WTC11 (cell line): Measurements from ENCODE around the gene ATP6V0E1. TPM values are rescaled to one million over a fixed set of nuclear protein-coding genes. Genes with fewer than 3 reads are reported as not detected.

Experiments used
- ATAC-seq: fragments of 200-7000 bp; cut with Tn5 transposase; 2 replicates; pipeline ENCODE4 v1.10.0; 2021; ENCODE audit warnings: mild to moderate bottlenecking, moderate library complexity
- CTCF ChIA-PET: fragments of 300-600 bp; sonication (Branson Sonifier 250); formaldehyde crosslinking; loops from one replicate; lab custom pipeline; 2021; ENCODE audit warnings: antibody characterized with exemption; lab: Charles Lee
- POLR2A ChIA-PET: fragments of 350-600 bp; sonication (Branson Sonifier 250); formaldehyde crosslinking; loops from one replicate; lab custom pipeline; 2021; ENCODE audit warnings: antibody characterized with exemption; lab: Charles Lee
- DNase-seq: peaks from one replicate; pipeline ENCODE4 v3.0.0; 2021; ENCODE audit warnings: low spot score
- H3K27ac Mint-ChIP-seq: 2 replicates; pipeline ENCODE4 v1.8.0; 2021; ENCODE audit warnings: mixed read lengths
- H3K27me3 Mint-ChIP-seq: 2 replicates; pipeline ENCODE4 v1.8.0; 2021; ENCODE audit warnings: low read depth, mild to moderate bottlenecking, moderate library complexity, mixed read lengths
- H3K36me3 Mint-ChIP-seq: 2 replicates; pipeline ENCODE4 v1.8.0; 2021; ENCODE audit warnings: mixed read lengths
- H3K4me1 Mint-ChIP-seq: 2 replicates; pipeline ENCODE4 v1.8.0; 2022; ENCODE audit warnings: mixed read lengths
- H3K4me3 Mint-ChIP-seq: 2 replicates; pipeline ENCODE4 v1.8.0; 2021; ENCODE audit warnings: mild to moderate bottlenecking, moderate library complexity, mixed read lengths
- H3K9me3 Mint-ChIP-seq: 2 replicates; pipeline ENCODE4 v1.8.0; 2021; ENCODE audit warnings: mixed read lengths
- CBFB ChIP-seq: sonication (generic); formaldehyde crosslinking; IDR thresholded peaks from 2 replicates; pipeline ENCODE4 v1.8.1; 2022; ENCODE audit warnings: mild to moderate bottlenecking, low read depth, missing genetic modification reagents
- CREM ChIP-seq: sonication (generic); formaldehyde crosslinking; IDR thresholded peaks from 2 replicates; pipeline ENCODE4 v1.8.1; 2022; ENCODE audit warnings: mild to moderate bottlenecking, missing genetic modification reagents, moderate library complexity
- FOXK1 ChIP-seq: sonication (generic); formaldehyde crosslinking; IDR thresholded peaks from 2 replicates; pipeline ENCODE4 v1.8.0; 2022; ENCODE audit warnings: mild to moderate bottlenecking, moderate library complexity, missing genetic modification reagents
- IRF2 ChIP-seq: sonication (generic); formaldehyde crosslinking; IDR thresholded peaks from 2 replicates; pipeline ENCODE4 v1.8.0; 2022; ENCODE audit warnings: low read depth, missing genetic modification reagents, borderline replicate concordance
- JUN ChIP-seq: sonication (generic); formaldehyde crosslinking; IDR thresholded peaks from 2 replicates; pipeline ENCODE4 v1.8.0; 2023; ENCODE audit warnings: mild to moderate bottlenecking, missing genetic modification reagents
- MYBL2 ChIP-seq: sonication (generic); formaldehyde crosslinking; IDR thresholded peaks from 2 replicates; pipeline ENCODE4 v1.8.1; 2023; ENCODE audit warnings: mild to moderate bottlenecking, moderate library complexity, missing genetic modification reagents
- SMAD3 ChIP-seq: sonication (generic); formaldehyde crosslinking; IDR thresholded peaks from 2 replicates; pipeline ENCODE4 v1.8.0; 2022; ENCODE audit warnings: missing genetic modification reagents, mild to moderate bottlenecking, borderline replicate concordance
- SOX15 ChIP-seq: fragments of 250-450 bp; sonication (Bioruptor Pico); IDR thresholded peaks from 2 replicates; pipeline ENCODE4 v1.9.0; 2021; ENCODE audit warnings: mild to moderate bottlenecking
- SP1 ChIP-seq: sonication (generic); formaldehyde crosslinking; conservative IDR thresholded peaks from 2 replicates; pipeline ENCODE4 v1.8.1; 2022; ENCODE audit warnings: missing genetic modification reagents
- TP53 ChIP-seq: sonication (generic); formaldehyde crosslinking; IDR thresholded peaks from 2 replicates; pipeline ENCODE4 v1.8.1; 2023; ENCODE audit warnings: mild to moderate bottlenecking, missing genetic modification reagents
- ZBTB21 ChIP-seq: sonication (generic); formaldehyde crosslinking; IDR thresholded peaks from 2 replicates; pipeline ENCODE4 v1.8.1; 2023; ENCODE audit warnings: mild to moderate bottlenecking, missing genetic modification reagents, borderline replicate concordance
- ZNF121 ChIP-seq: sonication (generic); formaldehyde crosslinking; IDR thresholded peaks from 2 replicates; pipeline ENCODE4 v1.8.0; 2023; ENCODE audit warnings: missing genetic modification reagents
- ZNF138 ChIP-seq: sonication (generic); formaldehyde crosslinking; conservative IDR thresholded peaks from 2 replicates; pipeline ENCODE4 v1.8.1; 2022; ENCODE audit warnings: mild to moderate bottlenecking, moderate library complexity, missing genetic modification reagents
- ZNF263 ChIP-seq: sonication (generic); formaldehyde crosslinking; IDR thresholded peaks from 2 replicates; pipeline ENCODE4 v1.8.1; 2022; ENCODE audit warnings: low read depth, mild to moderate bottlenecking, moderate library complexity, missing genetic modification reagents
- ZNF396 ChIP-seq: fragments of 250-450 bp; sonication (Bioruptor Pico); IDR thresholded peaks from 2 replicates; pipeline ENCODE4 v1.8.0; 2021; ENCODE audit warnings: mild to moderate bottlenecking, moderate library complexity, borderline replicate concordance
- ZNF423 ChIP-seq: fragments of 250-450 bp; sonication (Bioruptor Pico); IDR thresholded peaks from 2 replicates; pipeline ENCODE4 v2.1.2; 2022; ENCODE audit warnings: mild to moderate bottlenecking, moderate library complexity
- total RNA-seq: library from RNA; stranded (reverse); gene quantifications from 3 replicates; pipeline ENCODE4 v1.2.3, GENCODE V29; 2021
- TF ChIP-seq, protein P1 (sequence below): sonication (generic); formaldehyde crosslinking; IDR thresholded peaks from 2 replicates; pipeline ENCODE4 v1.8.0; 2022; ENCODE audit warnings: mild to moderate bottlenecking, missing genetic modification reagents
- TF ChIP-seq, protein P2 (sequence below): sonication (generic); formaldehyde crosslinking; IDR thresholded peaks from 2 replicates; pipeline ENCODE4 v1.8.1; 2023; ENCODE audit warnings: mild to moderate bottlenecking, missing genetic modification reagents, borderline replicate concordance
- TF ChIP-seq, protein P3 (sequence below): sonication (generic); formaldehyde crosslinking; IDR thresholded peaks from 2 replicates; pipeline ENCODE4 v1.8.1; 2023; ENCODE audit warnings: mild to moderate bottlenecking, missing genetic modification reagents, moderate library complexity
- TF ChIP-seq, protein P4 (sequence below): sonication (generic); formaldehyde crosslinking; IDR thresholded peaks from 2 replicates; pipeline ENCODE4 v1.8.1; 2023; ENCODE audit warnings: mild to moderate bottlenecking, missing genetic modification reagents, moderate library complexity

The ATP6V0E1 gene
- total RNA-seq, 1 experiment from 2014 or later: 80.9 TPM

DNA sequence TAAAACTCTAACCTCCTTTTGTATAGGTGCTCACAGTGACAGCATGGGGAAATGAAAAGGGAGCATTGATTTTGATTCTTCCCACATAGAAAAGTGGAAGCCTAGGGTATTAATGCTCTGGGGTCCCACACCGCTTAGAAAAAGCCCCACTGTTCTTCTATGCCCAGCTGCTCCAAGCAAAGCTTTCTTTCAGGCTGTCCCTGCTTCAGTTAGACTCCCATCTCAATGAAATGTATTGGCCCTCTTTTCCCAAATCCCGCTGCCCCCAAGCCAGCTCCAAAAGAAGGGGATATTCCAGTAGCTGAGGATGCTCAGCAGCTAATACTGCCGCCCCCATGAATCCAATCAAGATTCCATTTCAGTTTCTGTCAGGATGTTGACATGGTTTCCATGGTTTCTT is 55.6 kb downstream of the ATP6V0E1 start:
- Mint-ChIP-seq H3K36me3 (peaks cover 7% of the 10 kb centered on the region; the same call in 1 of the 2 replicates), H3K9me3 (peaks cover 3% of the 10 kb centered on the region; the same call in 1 of the 2 replicates), H3K4me1 (no peaks in the 10 kb centered on the region), H3K27ac (no peak overlapping the region), H3K27me3 (no peaks in the 10 kb centered on the region), H3K4me3 (no peak overlapping the region)
- ATAC-seq (no peak), DNase-seq (no peak)
- TF ChIP-seq ZNF263: no peak
- TF ChIP-seq SOX15 (CRISPR knock-in tag): no peak
- TF ChIP-seq, protein P1, sequence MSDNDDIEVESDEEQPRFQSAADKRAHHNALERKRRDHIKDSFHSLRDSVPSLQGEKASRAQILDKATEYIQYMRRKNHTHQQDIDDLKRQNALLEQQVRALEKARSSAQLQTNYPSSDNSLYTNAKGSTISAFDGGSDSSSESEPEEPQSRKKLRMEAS (CRISPR knock-in tag): no peak
- TF ChIP-seq FOXK1: no peak
- no peak for TF ChIP-seq ZNF138 (CRISPR knock-in tag)
- no peak for TF ChIP-seq MYBL2 (CRISPR knock-in tag)
- TF ChIP-seq ZNF423 (CRISPR knock-in tag): no peak
- TF ChIP-seq SMAD3: no peak
- no peak for TF ChIP-seq CREM (CRISPR knock-in tag)
- no peak for TF ChIP-seq ZNF396 (CRISPR knock-in tag)
- ChIA-PET POLR2A (no interaction called here), CTCF (interaction anchor here (0.6 to 1.4 kb wide), 5 partner anchors 19 to 324 kb away, joined by 3 to 5 read pairs (median 4); no protein-coding TSS in a partner anchor)

DNA sequence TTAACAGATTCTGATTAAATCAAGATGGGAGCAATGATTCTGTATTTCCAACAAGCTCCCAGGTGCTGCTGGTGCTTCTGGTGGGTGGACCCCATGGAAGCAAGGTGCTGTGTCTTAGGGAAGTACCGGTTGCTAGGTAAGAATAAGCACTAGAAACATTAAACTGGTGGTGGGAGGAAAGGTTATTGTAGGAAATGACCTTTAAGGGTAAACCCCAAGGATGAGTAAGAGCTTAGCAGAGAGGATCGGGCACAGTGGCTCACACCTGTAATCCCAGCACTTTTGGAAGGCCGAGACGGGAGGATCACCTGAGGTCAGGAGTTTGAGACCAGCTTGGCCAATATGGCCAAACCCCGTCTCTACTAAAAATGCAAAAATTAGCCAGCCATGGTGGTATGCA is 56.4 kb downstream of the ATP6V0E1 start:
- H3K36me3 Mint-ChIP-seq: peaks cover under 1% of the 10 kb centered on the region; the same call in 1 of the 2 replicates
- peaks cover 3% of the 10 kb centered on the region; the same call in 1 of the 2 replicates for H3K9me3 Mint-ChIP-seq
- TF ChIP-seq SP1 (no peak), IRF2 (CRISPR knock-in tag) (no peak), ZBTB21 (CRISPR knock-in tag) (no peak), ZNF121 (no peak), JUN (CRISPR knock-in tag) (no peak), TP53 (CRISPR knock-in tag) (no peak), CBFB (CRISPR knock-in tag) (no peak)
- TF ChIP-seq, protein P2, sequence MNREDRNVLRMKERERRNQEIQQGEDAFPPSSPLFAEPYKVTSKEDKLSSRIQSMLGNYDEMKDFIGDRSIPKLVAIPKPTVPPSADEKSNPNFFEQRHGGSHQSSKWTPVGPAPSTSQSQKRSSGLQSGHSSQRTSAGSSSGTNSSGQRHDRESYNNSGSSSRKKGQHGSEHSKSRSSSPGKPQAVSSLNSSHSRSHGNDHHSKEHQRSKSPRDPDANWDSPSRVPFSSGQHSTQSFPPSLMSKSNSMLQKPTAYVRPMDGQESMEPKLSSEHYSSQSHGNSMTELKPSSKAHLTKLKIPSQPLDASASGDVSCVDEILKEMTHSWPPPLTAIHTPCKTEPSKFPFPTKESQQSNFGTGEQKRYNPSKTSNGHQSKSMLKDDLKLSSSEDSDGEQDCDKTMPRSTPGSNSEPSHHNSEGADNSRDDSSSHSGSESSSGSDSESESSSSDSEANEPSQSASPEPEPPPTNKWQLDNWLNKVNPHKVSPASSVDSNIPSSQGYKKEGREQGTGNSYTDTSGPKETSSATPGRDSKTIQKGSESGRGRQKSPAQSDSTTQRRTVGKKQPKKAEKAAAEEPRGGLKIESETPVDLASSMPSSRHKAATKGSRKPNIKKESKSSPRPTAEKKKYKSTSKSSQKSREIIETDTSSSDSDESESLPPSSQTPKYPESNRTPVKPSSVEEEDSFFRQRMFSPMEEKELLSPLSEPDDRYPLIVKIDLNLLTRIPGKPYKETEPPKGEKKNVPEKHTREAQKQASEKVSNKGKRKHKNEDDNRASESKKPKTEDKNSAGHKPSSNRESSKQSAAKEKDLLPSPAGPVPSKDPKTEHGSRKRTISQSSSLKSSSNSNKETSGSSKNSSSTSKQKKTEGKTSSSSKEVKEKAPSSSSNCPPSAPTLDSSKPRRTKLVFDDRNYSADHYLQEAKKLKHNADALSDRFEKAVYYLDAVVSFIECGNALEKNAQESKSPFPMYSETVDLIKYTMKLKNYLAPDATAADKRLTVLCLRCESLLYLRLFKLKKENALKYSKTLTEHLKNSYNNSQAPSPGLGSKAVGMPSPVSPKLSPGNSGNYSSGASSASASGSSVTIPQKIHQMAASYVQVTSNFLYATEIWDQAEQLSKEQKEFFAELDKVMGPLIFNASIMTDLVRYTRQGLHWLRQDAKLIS (CRISPR knock-in tag): no peak
- TF ChIP-seq, protein P3, sequence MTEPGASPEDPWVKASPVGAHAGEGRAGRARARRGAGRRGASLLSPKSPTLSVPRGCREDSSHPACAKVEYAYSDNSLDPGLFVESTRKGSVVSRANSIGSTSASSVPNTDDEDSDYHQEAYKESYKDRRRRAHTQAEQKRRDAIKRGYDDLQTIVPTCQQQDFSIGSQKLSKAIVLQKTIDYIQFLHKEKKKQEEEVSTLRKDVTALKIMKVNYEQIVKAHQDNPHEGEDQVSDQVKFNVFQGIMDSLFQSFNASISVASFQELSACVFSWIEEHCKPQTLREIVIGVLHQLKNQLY (CRISPR knock-in tag): no peak
- TF ChIP-seq, protein P4, sequence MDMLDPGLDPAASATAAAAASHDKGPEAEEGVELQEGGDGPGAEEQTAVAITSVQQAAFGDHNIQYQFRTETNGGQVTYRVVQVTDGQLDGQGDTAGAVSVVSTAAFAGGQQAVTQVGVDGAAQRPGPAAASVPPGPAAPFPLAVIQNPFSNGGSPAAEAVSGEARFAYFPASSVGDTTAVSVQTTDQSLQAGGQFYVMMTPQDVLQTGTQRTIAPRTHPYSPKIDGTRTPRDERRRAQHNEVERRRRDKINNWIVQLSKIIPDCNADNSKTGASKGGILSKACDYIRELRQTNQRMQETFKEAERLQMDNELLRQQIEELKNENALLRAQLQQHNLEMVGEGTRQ (CRISPR knock-in tag): no peak
- TF ChIP-seq, all 79 proteins: peak for 0
- POLR2A ChIA-PET: no interaction called here
- no peaks in the 10 kb centered on the region for H3K27me3 Mint-ChIP-seq
- DNase-seq (no peak), ATAC-seq (no peak)
- no peak overlapping the region for H3K27ac Mint-ChIP-seq
- no peak overlapping the region for H3K4me3 Mint-ChIP-seq
- CTCF ChIA-PET: interaction anchor here (0.7 to 1.4 kb wide), 6 partner anchors 30 to 333 kb away, joined by 3 to 5 read pairs (median 4); no protein-coding TSS in a partner anchor
- no peaks in the 10 kb centered on the region for H3K4me1 Mint-ChIP-seq
